AG08396 (cell line): ENCODE measurements around the gene HK3.
"Not testable (repeated sequence)": the region's sequence is repeated elsewhere in the genome, so short reads cannot be mapped to it uniquely, and the experiment has no call there.

Source experiments
- DNase-seq: peaks from one replicate; pipeline ENCODE4 v3.0.0; 2012; ENCODE audit warnings: low spot score, mixed read lengths

Gene HK3

DNA sequence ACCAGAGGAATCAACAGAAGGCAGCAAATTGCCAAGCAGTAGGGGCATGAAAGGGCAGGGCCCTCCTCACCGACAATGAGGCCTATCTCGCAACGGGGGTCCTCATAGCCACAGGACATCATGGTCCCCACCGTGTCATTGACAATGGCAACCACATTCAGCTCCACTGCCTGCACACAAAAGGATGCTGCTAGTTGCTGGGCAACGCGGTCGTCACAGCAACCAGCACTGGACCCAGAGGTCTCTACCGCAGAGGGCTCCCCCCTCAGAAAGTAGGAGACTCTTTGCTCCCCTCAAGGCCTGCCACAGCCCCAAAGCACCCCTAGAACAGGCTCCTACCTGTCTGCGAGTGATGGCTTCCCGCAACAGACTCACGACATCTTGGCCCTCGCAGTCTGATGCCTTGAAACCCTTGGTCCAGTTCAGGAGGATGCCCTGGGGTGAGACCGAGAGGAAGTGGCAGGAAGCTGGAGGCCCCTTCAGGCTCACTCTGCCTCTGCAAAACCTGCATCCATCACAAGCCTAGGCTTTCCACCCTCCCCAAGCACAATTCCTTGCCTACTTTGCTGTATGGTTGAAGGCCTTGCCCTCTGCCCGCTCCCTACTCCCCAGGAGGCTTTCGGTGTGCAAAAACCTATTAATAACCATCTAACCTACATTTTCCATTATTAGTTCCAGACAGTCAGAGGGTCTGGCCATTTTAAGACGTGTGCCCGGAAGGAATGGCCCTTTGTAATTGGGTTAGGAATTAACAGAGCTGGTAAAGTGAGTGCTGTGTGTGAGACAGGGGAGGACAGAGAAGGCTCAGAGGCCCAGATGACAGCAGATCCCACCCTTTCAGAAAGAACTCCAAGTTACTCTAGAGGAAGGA is 15.2 kb downstream of the HK3 start:
- peak; percentile 22 for DNase-seq

GRCh38 chr5:176882567-176882903 is 16.6 kb downstream of the HK3 start:
- peak; percentile 38 for DNase-seq

DNA sequence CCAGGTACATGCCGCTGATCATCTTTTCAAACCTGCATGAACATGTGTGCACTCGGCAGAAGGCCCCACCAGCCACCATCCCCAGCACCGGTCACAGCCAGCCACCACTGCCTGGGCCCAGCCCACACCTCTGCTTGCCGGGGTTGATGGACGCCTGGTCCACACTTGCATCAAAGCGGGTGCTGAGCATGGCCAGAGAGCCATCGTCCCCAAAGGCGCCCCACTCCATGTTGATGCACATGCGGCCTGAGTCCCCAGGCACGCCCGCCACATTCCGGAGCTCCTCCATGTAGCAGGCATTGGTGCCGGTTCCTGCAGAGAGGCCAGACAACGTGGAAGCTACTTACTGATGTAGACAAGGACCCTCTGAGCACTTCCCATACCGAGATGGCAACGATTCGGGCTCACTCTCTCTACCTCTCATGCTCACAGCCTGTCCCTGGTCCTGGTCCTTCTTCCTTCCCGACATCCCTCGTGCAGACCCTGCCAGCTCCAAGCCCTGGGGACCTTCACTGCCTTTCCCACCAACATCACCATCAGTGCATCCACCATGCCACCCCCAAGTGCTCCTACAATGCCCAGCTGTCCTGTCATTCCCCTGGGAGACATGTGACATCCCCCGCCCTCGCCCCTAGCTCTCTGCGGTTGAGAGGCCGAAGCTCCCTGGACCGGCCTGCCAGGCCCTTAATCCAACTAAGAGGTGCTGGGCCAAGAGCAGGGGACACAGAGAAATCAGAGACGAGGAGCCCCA is 17.2 kb downstream of the HK3 start:
- peak; percentile 17 for DNase-seq

DNA sequence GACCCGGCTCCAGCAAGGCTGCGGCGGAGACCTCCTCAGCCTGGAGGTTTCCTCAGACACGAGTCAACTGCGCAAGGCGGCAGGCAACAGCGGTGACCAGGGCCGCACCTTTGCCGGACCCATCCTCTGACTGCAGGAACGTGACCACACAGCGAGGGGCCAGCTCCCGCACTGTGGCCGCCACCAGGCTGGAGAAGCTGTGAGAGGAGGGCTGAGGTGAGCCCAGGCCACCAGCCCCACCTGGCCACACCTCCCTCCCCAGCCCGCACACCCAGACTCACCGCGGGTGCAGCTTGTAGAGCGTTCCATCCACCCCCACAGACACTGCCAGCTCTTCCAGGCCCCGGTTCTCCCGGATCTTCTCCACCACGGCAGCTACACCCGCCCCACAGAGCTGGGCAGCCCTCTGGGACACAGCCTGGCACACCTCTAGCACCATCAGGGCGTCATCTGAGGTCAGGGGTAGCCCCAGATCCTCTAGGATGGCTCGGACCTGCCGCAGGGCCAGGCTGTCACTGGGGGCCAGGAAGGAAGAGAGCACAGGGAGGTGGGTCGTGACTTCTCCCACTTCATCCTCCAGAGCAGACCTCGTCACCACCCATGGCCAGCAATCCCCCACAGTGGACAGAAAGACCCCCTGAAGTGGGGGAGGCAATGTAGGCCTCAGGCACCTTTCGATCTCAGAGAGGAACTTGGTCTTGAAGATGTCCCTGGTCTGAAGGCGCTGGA is 18.0 kb downstream of the HK3 start:
- peak; percentile 12 for DNase-seq

DNA sequence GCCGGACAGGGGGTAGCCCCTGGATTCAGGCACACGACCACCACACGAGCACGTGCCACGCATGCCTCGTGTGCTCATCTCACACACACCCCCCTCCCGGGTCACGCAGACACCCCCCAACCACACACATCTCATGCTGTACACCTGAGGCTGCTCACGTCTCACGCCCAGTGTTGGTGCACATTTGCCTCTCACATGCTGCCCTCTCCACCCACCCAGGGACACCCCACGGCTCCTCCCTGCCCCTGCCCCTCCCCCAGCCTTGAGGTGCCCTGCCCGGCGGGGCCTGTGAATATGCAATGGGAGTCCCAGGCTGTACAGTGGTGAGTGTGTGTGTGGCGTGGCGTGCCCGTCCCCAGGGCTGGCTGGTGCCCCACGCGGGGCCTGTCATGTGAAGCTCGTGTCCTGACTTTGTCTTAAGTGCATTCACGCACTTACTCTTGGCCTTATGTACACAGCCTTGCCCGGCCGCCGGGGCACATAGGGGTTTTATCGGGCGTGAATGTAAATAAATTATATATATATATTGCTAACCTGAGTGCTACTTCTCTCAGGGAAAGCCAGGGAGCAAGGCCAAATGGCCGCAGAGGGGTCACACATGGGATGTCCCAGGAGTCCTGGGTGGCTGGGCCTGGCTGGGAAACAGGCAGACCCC is 18.7 kb downstream of the HK3 start:
- peak; percentile 20 for DNase-seq

- DNase-seq: peak; percentile 19
Observed at GRCh38 chr5:176879663-176880361, 19.3 kb downstream of the HK3 start.

DNA sequence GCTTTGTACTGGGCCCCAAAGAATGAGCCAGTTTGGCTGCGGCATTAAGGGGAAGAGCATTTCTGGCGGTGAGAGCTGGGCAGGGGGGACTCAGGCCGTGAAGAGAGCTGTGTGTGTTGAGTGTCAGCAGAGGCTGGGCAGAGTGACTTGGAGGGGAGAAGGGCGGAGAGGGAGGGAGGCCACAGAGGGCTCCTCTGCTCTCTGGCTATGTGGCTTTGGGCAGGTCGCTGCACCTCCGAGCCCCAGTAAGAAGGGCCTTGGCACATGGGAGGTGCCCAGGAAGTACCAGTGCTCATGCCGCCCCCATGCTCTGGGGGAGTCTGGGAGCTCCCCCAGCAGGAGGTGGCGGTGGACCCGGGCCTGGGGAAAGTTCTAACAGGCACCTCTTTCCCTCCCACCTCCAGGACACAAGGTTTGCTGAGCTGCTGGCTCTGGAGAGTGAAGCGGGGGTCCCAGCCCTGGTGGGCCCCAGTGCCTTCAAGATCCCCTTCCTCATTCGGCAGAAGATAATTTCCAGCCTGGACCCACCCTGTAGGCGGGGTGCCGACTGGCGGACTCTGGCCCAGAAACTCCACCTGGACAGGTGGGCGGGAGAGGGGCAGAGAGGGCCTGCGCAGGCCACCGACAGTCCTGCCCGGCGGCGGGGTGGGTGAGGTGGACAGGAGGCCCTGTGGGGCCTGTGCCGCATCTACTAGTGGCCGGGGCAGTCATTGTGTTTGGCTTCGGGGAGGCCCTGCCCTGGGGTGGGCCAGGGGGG is 20.1 kb downstream of the HK3 start:
- DNase-seq: peak; percentile 13

DNA sequence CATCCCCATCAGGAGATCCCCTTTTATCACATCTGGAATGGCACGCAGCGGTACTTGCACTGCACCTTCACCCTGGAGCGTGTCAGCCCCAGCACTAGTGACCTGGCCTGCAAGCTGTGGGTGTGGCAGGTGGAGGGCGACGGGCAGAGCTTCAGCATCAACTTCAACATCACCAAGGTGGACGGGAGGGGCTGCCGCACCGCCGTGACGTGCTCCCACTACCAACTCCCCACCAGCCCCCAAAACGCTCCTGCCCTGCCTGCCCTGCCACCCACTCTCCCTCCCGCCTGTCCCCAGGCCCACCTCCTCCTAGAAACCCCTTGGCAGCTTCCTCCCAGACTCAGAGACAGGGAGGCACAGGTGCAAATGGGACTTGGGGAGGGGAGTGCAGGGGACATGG is 20.7 kb downstream of the HK3 start:
- no peak for DNase-seq

- peak; percentile 9 for DNase-seq
Observed at GRCh38 chr5:176877793-176878331, 21.3 kb downstream of the HK3 start.

GRCh38 chr5:176876506-176877431 is 22.4 kb downstream of the HK3 start:
- no peak for DNase-seq

- DNase-seq: no peak
Observed at GRCh38 chr5:176875783-176876505, 23.2 kb downstream of the HK3 start.

GRCh38 chr5:176875014-176875550 is 24.1 kb downstream of the HK3 start:
- DNase-seq: no peak

DNA sequence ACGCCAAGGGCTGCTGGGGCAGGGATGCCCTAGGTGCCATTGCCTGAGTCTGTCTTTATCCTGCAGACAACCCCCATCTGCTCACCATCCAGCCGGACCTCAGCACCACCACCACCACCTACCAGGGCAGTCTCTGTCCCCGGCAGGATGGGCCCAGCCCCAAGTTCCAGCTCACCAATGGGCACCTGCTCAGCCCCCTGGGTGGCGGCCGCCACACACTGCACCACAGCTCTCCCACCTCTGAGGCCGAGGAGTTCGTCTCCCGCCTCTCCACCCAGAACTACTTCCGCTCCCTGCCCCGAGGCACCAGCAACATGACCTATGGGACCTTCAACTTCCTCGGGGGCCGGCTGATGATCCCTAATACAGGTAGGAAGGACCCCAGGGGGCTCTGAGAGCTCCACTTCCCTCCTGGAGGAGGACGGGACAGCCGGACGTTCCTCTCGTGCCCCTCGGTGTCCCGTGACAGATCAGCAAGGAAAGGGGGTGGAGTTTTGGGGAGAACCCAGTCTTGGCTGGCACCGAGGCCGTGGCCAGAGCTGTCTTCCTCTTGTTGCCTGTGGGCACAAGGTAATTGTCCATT is 24.9 kb downstream of the HK3 start:
- no peak for DNase-seq

DNA sequence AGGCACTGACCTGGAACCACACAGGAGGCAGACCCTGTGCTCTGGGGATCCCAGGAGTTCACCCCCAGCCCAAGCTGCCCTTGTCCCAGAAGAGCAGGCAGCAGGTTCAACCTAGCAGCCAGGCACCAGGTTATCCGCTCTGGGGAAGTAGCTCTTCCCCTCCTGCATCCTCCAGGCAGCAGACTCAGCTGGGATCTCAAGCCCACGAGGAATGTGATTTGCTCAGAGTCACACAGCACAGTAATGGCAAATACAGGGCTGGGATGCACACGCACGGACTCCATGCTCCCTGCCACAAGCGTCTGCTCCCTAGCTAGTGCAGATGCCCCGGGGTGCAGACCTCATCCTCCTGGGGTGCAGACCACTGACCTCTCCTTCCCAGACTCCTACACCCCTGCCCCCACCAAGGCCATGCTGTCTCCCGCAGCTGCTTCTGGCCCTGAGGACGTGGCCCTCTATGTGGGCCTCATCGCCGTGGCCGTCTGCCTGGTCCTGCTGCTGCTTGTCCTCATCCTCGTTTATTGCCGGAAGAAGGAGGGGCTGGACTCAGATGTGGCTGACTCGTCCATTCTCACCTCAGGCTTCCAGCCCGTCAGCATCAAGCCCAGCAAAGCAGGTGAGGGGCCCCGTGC is 25.5 kb downstream of the HK3 start:
- DNase-seq: no peak

DNA sequence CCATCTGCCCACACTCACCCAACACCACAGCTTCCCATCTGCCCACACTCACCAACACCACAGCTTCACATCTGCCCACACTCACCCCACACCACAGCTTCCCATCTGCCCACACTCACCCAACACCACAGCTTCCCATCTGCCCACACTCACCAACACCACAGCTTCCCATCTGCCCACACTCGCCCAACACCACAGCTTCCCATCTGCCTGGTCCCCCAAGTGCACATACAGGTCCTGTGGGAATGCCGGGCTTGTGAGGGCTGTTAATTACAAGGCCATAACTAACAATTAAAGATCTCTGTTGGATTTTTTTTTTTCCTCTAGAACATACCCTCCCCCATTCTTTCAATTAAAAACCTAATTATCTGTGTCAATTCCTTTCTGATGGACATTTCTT is 26.1 kb downstream of the HK3 start:
- DNase-seq: not testable (repeated sequence)

GRCh38 chr5:176872586-176872985 is 26.6 kb downstream of the HK3 start:
- not testable (repeated sequence) for DNase-seq

GRCh38 chr5:176870644-176871043 is 28.5 kb downstream of the HK3 start:
- not testable (repeated sequence) for DNase-seq
